ENCODE results near the gene UBE2J1.
"Not testable (repeated sequence)": the region's sequence is repeated elsewhere in the genome, so short reads cannot be mapped to it uniquely, and the experiment has no call there.

Gene UBE2J1

DNA sequence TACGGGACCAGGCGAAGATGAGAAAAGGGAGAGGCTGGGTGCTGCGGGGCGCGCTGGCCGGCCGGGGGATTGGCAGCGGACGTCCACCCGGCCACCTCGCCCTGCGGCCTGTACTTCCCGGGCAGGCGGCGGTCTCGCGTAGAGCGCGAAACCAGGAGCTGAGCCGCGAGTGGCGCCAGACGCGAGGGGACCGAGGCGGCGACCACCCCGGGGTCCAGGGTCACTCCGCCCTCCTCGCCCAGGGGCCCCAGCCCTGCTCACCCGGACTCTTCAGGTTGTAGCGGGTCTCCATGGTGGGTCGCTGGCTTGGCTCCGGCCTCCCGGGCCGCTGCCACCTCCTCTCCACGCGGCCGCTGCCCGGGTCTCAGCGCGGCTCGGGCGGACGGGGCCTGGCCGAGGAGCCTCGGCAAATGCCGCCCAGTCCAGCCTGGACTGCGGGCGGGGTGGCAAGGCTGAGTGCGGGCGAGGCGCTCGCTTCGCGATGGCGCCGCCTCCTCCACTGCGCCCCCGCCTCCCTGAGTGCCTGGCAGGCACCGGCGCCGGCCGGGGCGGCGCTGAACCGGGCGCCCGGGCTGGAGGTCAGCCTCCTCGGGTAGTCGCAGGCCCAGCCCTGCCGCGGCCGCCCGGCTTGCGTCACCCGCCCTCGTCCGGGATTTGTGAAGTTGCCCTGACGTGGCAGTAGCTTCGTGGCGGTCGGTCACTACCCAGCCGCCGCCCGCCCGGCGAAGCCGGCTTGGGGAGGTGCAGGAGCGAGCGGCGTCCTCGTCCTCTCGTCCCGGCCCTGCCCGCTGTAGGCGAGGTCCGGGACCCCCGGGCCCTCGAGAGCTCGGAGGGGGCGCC lies at the start of gene UBE2J1:
Gene UBE2J1, minus strand, starts transcription at position 445 of the 840 bp plus-strand sequence. Its CDS starts 153 bp downstream, at position 292.
- peak; percentile 44 for DNase-seq

- DNase-seq = no peak
These were observed 48.4 kb upstream of the UBE2J1 start for GRCh38 chr6:89400912-89401399.

GRCh38 chr6:89400050-89400449 lies 47.5 kb upstream of the UBE2J1 start:
- no peak for DNase-seq

DNA sequence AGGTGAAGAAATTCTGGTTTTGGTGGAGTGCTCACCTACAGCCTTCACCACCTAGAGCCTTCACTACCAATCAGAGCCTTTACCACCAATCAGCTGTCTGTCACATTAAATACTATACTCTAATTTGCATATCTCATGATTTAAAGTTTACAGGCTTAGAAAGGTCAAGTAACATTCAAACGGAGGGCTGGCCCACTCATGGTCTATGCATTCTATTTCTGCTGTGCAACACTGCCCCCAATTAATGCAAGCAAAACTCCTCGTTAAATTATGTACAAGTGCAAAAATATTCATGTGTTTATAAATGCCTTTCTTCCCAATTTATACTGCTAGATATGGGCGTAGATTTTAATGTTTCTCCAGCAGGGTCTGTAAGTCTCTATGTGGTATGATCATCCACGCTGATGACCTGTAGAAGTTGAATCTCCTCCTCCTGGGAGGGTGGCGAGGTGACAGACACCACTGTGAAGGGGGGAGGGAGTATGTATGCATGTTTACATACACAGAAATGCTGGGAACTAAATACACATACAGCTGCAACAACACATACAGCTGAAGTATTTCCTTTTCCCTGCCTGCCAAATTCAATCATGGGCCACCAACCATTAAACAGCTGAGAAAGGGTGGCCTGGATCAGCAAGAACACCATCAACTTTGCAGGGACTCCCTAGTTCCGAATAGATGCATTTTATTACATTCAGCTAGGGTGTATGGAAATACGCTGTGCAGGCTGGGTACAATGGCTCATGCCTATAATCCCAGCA lies 46.4 kb upstream of the UBE2J1 start:
- peak; percentile 40 for DNase-seq

- not testable (repeated sequence) for DNase-seq
These were observed 45.4 kb upstream of the UBE2J1 start for GRCh38 chr6:89397884-89398283.

DNA sequence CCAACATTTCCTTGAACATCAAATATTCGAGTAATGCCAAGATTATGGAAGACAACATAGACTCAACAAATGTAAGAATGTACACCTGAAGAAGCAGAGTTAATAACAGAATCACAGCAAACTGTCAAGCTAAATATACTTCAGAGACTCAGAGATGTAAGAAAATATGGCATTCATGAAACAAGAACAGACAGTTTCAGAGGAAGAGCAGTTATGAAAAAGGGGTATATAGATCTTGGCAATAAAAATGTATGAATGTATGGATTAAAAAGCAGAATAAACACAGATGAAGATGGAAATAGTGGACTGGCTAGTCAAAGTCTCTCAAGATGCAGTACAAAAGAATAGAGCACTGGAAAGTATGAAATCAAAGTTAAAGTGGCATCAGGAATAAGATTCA lies 41.1 kb upstream of the UBE2J1 start:
- DNase-seq = no peak

DNA sequence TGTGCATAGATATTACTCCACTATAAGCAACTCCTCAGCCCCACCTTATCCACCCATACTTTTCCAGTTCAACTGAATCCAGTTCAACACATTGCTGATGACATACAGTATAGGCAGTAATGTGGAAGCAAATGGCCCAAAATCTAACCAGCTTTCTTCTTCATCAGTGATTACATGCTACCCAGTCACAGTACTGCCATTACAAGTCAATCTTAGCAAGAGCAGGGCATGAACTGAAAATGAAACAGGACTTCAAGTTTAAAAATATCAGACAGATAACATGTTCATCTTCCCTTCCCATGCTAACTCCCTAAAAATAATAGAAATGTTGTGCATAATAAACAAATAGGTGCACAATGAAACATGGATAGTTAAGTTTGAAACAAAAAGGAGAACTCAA lies 40.3 kb upstream of the UBE2J1 start:
- DNase-seq = no peak

DNA sequence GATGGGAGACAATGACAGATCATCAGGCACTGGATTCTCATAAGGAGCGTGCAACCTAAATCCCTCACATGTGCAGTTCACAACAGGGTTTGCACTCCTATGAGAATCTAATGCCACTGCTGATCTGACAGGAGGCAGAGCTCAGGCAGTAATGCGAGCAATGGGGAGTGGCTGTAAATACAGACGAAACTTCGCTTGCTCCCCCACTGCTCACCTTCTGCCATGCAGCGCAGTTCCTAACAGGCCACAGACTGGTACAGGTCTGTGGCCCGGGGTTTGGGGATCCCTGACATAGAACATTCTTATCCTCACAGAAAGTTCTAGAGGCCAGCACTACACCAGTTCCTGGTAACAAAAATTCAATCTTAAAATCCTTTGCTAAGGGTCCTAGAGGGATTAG lies 36.3 kb upstream of the UBE2J1 start:
- DNase-seq = no peak

DNA sequence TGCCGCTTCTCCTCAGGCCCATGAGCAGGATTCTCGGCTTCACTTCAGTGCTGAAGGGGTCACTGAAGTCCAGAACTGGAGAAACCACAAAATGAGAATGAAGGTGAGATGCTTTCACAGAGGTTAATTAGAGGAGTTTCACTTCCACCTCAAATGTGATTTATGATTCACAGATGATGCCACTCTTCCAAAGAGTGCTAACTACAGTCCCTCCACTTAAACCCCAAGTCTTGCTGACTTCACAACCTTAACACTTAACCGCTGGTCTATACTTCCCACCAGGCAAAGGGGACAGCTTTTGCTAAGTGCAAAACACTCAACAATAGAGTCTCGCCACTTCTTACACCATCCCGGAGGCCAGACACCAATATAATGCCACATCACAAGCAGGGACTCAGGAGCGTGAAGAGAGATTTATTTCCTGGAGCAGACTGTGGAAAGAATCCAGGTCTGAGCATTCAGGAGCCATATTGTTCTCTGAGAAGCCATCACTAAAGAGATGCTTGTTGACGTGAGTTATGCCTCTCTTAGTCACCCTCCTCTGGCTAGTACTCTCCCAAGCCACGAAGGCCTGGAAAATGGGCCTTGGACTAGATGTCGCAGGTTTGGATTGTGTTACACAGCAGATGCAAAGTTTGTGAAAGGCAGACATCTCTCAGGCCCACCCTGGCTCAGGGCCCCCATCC lies 35.1 kb upstream of the UBE2J1 start:
- no peak for DNase-seq

GRCh38 chr6:89386917-89387491 lies 34.5 kb upstream of the UBE2J1 start:
- no peak for DNase-seq

DNA sequence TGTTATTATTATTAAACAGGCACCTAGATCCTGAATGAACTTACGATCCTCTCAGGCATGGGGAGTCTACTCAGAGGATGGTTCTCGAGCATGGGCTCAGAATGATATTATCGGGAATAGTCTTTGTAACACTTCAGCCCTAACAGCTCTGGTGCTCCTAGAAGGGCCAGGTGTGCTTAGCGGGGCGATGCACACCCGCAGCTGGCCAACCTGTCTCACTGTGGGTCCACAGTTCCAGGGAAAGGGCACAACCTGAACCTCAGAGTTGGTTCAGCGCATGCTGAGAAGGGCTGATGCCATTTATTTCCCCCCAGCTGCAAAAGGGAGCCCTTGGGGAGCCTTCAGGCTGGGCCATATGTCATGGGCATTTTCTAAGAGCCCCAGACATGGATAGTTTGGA lies 33.3 kb upstream of the UBE2J1 start:
- DNase-seq = no peak

DNA sequence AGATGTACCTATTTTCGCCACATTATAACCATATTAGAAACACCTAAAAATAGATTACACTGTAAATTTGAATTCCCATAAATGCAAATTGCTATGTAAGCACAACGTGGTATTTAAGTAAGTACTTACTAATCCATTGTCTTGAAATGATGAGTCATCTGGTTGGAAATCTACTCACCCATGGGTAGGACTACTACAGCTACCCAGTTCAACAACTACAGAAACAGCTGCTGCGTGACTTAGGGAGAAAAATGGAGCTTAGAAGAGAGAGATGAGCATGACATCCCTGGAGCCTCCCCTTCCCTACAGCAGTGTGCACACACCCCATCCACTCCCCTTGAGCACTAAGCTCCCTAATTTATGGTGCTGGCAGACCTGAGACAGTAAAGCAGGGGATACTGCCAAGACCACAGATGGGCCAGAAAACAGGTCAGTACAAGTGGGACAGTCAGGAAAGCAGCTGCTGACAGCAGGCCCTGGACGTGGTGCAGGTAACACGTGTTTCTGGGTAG lies 32.7 kb upstream of the UBE2J1 start:
- peak; percentile 32 for DNase-seq

- no peak for DNase-seq
These were observed 28.5 kb upstream of the UBE2J1 start for GRCh38 chr6:89381031-89381430.

GRCh38 chr6:89379281-89379680 lies 26.8 kb upstream of the UBE2J1 start:
- DNase-seq = no peak

DNA sequence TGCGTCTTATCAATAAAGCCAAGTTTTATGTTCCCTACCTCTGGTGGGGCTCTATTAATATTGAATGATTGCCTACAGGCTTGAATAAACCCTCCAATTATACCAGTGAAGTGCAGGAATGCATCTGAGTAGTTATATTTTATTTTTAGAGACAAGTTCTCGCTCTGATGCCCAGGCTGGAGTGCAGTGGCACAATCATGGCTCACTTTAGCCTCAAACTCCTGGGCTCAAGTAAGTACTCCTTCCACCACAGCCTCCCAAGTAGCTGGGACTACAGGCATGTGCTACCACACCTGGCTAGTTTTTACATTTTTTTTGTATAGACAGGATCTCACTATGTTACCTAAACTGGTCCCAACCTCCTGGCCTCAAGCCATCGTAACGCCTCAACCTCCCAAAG lies 26.1 kb upstream of the UBE2J1 start:
- no peak for DNase-seq

DNA sequence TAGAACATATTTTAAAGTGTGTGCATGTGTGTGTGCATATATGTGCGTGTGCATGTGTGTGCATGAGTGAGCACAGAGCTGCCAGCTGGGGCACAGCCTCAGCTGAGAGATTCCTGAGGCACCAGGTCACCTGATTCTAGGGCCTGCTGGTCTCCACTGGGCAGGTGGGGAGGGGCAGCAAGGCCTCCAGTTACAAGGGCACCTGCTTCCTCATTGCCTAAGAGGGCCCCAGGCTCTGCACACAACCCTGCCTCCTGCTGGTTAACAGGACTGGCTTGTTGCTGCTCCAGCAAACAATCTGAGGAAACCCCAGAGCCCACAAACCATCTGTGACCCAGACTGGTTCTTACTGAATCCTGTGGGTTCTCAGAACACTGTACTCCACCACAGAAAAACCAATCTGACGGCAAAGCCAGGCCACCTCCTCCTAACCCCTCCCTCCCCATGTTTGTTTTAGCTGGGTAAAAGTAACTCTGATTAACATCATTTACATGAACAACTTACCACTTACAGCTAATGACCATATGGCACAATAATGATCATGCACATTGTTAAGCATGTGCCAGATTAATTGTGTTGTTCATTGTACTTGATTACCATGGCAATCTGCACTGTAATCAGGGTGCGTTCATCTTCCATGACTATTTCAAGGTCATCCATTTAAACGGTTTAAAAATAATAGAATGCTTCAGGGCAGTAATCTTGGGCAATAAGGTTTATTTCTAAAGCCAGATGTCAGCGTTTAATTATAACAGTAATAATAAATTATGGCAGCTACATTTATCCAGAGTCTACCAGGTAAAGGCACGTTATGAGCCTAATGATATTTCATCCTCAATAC lies 23.1 kb upstream of the UBE2J1 start:
- DNase-seq = peak; percentile 83

DNA sequence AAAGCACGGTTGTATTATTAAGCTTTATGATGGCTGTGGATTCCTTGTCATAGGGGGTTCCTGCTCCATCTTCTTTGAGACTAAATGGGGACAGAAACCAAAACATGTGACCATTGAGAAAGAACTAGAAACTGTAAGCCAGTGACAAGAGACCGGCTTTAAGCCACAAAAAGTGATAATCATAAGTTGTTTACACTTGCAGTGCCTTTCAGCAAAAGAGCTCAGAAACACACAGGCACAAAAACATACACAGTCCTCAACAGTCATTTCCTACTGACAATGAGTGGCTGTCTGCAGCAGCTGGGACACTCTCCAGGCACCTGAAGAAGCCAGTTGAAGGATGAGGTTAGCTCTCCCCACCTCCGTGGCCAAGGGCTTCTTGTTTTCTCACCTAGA lies 20.0 kb upstream of the UBE2J1 start:
- DNase-seq = peak; percentile 74

GRCh38 chr6:89371849-89372505 lies 19.5 kb upstream of the UBE2J1 start:
- peak; percentile 80 for DNase-seq

GRCh38 chr6:89368999-89369398 lies 16.5 kb upstream of the UBE2J1 start:
- DNase-seq = no peak

GRCh38 chr6:89368107-89368506 lies 15.6 kb upstream of the UBE2J1 start:
- peak; percentile 22 for DNase-seq

- no peak for DNase-seq
These were observed 12.1 kb upstream of the UBE2J1 start for GRCh38 chr6:89364586-89364985.
